DND-41 (cell line): ENCODE measurements around the gene ZNRF1.

Experiments
- CTCF ChIP-seq: IDR thresholded peaks from 2 replicates; pipeline ENCODE4 v1.5.1; 2012; ENCODE audit warnings: borderline replicate concordance, low read length, moderate library complexity, mild to moderate bottlenecking; ENCODE audit not compliant: poor library complexity, severe bottlenecking; ENCODE audit errors: extremely low read depth
- EZH2 ChIP-seq: IDR thresholded peaks from 3 replicates; pipeline ENCODE4 v1.6.1; 2012; ENCODE audit warnings: borderline replicate concordance, low read depth, mild to moderate bottlenecking, moderate library complexity, low read length, inconsistent platforms; ENCODE audit not compliant: severe bottlenecking

- TF ChIP-seq CTCF, result no peak
- TF ChIP-seq EZH2, result no peak
Measured at GRCh38 chr16:75106351-75107274, 107.8 kb downstream of the ZNRF1 start.
